Putamen (tissue), 1 donor: ENCODE measurements around the gene AK5.
"Not testable (repeated sequence)": the region's sequence is repeated elsewhere in the genome, so short reads cannot be mapped to it uniquely, and the experiment has no call there.

Experiments
- DNase-seq: peaks from one replicate; pipeline ENCODE4 v3.0.0-alpha.2; 2016; ENCODE audit warnings: low spot score

Gene AK5

DNA sequence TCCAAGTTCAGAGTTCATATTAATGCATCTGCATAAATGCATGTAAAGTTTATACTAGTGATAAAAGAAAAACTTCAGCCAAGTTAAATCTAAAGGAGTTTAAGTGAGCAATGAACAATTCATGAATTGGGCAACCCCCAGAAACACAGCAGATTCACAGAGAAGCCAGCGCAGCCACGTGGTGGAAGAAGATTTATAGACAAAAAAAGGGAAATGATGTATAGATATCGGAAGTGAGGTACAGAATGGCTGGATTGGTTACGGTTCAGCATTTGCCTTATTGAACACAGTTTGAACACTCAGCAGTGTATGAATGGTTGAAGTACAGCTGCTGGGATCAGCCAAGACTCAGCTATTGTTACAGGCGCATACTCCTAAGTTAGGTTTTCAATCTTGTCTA is 5.7 kb downstream of the AK5 start:
- DNase-seq = no peak

DNA sequence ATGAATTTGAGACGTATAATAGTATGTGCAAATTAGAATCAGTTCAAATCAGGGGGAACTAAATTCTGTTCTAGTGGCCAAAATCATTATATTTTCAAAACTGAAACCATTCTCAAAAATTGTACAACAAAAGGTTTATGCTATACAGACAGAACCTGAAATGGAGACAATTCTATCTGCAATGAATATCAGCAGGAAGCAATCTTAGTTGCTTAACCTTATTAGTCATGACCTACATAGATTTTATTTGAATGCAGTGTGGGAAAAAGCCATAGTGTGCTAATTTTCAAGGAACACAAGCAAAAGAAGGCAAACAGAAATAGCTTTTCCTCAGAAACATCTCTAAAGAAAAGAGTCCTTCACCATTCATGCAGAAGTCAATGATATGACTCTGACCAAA is 6.5 kb downstream of the AK5 start:
- no peak for DNase-seq

DNA sequence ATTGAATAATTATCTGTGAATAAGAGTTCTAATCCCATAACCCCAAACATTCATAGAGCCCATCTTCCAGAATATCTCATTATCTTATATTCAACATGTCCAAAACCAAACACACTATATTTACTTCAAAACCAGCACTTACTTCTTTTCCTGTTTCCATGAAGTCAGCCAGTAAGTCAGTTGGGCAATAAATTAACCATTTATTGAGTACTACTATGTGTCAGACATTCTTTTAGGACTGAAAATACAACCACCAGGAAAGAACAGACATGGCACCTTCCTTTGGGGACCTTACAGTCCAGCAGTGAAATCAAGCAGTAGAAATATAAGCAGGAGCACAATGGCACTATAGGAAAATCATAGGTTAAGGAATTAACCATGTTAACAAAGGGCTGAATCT is 8.8 kb downstream of the AK5 start:
- no peak for DNase-seq

DNA sequence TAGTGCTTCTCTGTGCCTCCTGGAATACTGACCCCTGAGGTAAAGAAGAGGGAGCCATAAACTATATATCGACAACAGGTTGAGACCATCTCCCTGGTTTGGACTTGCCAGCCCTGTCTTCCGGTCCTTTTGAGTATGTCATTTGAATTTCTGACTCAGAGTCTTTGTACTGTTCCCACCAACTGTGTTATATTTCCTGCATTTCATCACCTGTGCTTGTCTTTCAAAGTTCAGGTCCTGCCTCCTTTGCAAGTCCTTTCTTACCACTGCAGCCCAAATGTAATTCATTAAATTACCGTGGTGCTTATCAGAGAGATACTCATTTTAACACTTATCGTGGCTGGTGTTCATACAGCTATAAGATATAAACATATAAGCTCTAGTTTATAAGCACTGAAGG is 10.7 kb downstream of the AK5 start:
- no peak for DNase-seq

DNA sequence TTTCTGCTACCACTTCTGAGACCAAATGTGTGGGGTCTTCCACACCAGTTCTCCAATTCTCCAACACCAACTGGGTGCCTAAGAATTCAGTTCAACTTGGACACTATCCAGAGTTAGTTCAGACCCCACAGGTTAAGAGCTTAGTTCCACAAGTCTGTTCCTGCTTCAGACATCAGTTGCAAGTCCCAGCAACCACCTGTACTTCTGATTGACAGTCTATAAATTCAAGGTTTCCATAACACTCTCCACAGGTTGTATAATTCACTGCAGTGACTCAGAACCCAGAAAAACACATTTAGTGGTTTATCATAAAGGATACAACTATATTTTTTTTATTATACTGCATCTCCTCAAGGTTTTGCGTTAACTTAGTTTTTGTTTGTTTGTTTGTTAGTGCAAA is 18.7 kb downstream of the AK5 start:
- DNase-seq = no peak

DNA sequence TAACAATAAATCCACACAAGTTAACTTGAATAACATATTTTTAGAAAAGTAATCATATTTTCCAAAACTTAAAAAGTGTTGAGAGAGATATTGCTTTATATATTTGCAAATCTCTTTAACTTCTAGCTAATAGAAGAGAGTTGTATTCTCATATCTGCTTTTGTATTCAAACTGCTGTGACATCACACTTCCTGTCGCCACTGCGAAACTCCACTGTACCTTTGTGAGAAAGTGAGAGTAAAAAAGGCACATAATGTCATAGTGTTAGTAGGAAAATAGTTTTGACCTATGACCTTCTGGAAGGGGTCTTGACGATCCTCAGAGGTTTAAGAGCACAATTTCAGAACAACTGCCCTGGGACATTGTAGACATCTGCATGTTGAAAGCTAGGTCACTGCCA is 21.6 kb downstream of the AK5 start:
- no peak for DNase-seq

DNA sequence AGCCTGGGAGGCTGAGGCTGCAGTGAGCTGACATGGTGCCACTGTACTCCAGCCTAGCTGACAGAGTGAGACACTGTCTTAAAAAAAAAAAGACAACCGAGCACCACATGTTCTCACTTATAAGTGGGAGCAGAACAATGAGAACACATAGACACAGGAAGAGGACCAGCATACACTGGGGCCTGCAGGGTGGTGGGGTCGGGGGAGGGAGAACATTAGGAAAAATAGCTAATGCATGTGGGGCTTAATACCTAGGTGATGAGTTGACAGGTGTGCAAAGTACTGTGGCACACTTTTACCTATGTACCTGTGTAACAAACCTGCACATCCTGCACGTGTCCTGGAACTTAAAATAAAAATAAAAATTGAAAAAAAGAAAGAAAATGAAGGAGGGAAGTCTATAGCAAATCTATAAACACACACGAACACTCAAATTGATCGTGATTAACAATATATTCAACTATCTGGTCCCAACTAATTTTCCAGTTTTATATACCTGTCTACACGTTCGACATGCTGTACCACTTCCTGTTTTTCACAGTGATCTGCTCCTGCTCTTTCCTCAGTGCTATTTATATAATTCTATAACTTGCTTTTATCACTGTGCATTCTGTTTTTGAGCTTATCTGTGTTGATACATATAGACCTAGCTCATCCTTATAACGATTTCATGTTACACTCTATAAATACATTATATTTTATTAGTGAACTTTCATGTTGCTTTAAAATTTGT is 27.2 kb downstream of the AK5 start:
- no peak for DNase-seq

DNA sequence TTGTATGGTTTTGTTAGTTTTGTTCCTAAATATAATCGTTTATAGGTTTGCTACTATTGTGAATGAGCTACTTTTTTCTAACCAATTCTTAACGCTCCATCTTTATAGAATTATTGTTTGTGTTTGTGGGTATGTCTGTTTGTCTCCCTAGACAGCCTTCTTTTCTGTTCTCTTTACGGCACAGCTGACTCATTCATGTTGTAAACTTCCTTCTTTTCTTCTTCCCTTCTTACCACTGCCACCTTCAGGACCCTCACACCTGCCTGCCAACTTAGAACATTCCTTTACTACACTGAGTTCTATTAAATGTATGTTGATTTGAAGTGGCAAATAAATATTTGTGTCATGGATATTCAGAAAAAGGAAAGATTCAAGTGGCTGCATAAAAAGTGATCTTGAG is 29.1 kb downstream of the AK5 start:
- no peak for DNase-seq

DNA sequence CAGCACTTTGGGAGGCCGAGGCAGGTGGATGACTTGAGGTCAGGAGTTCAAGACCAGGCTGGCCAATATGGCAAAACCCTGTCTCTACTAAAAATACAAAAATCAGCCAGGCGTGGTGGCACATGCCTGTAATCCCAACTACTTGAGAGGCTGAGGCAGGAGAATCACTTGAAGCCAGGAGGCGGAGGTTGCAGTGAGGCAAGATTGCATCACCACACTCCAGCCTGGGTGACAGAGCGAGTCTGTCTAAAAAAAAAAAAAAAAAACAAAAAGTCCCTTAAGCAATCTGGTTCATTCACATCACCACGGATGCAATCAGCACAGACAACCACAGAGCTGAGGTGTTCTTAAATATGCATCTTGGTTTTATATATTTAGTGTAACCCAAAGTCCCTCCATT is 30.5 kb downstream of the AK5 start:
- DNase-seq = not testable (repeated sequence)

DNA sequence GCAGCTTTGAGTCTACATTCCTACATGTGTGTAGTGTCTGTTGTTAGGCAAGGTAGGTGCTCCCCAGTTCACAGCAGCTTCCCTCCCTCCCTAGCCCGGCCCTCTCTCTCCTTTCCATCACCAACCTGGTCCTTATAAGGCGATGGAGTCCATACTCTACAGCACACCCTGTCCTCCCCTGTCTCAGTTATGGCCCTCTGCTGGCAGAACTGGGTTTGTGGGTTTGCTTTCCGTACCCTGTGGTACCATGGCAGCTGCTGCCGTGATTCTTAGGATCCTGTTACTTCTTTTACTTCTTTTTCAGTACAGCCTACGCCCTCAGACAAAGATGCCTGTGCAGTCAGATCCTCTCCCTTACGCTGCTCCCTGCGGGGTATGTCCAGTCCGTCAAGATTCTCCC is 31.7 kb downstream of the AK5 start:
- DNase-seq = no peak

DNA sequence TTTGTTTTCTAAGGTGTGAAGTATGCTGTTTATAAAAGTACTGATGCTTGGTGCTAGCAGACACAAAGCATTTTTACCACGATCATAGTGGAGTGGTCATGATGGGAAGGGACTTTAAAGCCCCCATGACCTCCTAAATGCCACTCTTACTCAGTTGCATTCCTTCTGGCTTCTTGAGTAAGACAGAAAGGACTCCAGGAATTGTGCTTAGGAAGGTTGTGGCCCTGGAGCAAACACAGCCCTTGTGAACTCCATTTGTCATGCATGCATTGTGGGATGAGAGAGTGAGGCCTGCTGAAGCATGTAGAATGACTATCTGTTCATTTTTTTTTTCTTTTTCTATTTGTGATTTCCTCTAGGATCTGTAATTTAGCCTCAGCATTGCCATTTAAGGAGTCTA is 34.2 kb downstream of the AK5 start:
- DNase-seq = no peak

DNA sequence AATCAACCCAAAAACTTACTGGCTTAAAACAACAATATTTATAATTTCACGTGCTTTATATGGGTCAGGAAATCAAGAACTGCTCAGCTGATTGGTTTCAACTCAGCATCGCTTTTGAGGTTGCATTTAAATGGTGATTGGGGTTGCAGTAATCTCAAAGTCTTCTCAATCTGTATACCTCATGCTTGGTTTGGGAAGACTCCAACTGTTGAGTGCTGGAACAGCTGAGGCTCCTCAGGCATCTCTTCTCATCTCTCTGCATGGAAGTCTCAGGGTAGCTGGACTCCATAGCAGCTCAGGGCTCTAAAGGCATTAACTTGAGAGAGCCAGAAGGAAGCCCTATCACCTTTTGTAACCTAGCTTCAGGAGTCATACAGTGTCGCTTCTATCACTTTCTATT is 35.1 kb downstream of the AK5 start:
- DNase-seq = no peak

DNA sequence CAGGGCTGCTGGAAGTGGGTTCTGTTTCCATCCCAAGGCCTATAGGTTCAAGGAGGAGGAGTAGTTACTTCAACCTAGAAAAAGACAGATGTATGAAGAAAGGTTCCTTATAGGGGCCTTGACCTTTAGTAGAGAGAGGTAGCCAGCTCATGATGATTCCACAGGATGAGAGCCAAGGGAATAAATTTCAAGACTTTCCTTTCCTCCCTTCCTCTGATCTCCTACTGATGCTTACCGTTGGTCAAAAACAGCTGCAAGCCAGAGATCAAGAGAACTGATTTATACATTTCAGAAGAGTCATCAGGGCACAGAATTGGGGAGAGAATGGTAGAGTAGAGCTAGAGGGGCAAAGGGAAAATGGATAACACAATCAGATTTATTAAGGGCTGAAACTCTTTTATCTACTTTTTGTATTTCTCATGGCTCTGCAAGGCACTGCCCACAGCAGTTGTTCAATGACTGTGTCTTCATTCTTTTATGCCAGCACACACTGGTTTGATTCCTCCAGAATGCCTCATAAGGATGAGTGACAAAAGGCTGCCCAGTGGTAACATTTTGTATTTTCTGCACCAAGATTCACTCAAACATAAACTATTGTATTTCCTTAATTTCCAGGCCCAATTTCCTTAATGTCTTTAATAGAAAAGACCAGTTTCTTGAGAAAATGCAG is 37.4 kb downstream of the AK5 start:
- DNase-seq = no peak

DNA sequence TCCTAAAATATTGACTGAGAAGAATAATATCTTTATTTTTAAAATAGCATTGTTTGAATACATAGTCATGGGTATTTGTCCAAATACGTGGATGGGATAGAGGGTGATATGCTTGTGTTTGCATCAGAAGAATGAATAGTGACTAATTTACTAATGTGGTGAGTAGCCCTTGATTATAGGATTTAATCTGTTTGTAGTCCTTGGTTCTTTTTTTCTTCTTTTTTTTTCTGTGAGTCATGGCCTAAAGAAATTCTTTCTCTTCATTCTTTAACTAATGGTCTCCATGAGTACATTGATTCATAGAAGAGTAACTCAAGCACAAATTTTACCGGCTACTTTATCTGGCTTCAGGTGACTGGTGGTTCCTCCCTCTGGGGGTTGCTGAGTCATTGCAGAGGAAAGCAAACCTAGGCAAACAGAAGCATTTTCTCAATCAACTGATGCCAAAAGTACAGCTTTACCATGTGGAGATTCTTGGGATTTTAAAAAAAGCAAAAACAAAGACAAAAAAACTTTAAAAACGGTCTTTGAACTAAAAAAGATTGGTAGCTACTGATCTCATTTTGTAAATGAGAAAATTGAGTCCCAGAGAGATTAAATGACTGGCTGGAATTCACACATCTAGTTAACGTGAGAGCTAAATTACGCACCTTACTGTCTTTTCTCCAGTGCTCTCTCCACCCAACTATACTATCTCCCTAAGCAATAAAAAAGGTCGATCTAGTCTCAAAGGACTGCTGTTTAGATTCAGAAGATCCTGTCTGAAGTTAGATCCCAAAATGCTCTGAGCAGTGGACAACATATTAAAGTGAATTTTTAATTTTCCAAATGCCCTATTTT is 40.5 kb downstream of the AK5 start:
- no peak for DNase-seq

DNA sequence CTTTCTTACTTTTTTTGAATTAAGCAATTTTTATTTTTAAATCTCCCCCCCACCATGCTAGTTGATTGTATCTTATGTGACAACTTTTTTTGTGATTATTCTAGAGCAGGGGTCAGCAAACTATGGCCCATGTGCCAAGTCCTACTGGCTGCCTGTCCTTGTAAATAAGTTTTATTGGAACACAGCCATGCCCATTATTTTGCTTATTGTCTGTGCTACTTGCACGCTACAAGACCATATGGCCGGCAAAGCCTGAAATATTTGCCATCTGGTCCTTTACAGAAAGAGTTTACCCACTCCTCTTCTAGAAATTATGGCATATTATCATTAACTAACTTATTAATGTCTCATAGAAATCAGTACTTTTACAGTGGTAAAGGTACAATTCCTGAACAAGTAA is 51.7 kb downstream of the AK5 start:
- DNase-seq = no peak

DNA sequence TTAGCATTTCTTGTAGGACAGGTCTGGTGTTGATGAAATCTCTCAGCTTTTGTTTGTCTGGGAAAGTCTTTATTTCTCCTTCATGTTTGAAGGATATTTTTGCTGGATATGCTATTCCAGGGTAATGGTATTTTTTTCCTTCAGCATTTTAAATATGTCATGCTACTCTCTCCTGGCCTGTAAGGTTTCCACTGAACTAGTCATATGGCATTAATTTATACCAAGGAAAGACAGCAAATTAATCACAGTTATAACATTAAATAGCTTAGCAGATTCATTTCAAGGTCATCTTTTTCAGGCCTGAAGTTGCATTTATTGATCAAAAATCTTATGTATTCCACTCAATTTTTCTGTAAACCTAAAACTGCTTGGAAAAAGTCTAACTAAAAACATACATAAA is 54.9 kb downstream of the AK5 start:
- no peak for DNase-seq

DNA sequence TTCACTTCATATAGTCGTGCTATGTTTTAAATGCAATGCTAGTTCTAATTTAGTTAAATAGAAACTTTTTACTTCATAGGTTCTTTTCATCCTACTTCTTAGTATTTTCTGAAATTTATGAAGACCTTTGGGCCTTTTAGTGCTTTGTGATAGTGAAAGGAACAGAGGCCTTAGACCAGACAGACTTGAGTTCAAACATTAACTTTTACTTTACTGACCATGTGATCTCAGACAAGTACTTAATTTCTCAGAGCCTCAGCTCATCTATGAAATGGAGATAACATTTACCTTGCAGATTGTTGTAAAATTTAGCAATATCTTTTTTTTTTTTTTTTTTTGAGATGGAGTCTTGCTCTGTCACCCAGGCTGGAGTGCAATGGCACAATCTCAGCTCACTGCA is 57.5 kb downstream of the AK5 start:
- DNase-seq = no peak

DNA sequence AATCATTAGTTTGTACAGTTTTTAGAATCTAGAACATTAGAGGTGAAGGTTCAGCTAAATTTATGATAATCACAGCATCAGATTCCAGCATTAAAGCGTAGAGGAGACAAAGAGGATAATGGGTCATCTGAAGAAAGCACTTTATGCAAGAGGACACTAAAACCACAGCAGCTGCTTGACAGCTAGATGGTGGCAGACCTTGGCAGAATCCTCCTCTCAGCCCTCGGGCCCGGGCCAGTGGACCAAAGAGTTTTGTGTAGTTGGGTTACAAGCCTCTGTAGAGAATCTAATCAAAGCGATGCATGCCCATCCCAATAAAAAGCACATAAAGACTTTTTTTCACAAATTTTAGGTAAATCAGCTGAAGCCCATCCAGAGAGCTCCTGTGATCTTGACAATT is 59.4 kb downstream of the AK5 start:
- DNase-seq = no peak

DNA sequence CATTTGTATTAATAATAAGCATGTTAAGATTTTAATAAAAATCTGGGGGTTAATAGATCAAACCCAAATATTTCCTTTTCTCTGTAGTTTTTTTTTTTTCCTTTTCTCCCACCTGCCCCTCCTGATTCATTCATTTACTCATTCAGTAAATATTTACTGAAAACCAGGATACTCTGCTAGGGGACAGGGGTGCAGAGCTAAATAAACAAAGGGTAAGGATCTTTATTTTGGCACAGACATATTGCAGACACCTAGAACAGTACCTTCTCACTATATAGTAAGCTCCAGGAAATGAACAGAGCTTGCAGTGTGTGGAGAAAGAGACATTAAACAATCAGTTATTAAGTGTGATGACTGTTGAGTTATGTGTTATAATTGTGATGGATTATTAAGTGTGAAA is 60.9 kb downstream of the AK5 start:
- DNase-seq = no peak

DNA sequence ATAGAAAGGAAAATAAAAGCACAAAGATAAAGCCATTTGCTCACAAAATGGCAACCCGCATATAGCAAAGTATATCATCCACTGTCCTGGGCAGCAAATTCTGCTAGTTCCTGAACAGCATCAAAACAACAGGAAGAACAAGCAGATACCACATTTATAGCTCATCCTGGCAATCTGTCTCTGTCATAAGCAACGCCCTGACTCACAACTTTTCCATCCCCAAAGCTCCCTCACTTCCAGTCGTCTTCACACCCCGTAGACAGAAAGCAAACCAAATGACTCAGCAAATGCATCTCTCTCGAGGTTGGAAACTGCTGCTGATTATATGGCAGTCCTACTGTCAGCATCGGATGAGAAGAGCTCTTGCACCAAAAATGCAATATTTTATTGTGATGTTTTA is 65.8 kb downstream of the AK5 start:
- DNase-seq = no peak

DNA sequence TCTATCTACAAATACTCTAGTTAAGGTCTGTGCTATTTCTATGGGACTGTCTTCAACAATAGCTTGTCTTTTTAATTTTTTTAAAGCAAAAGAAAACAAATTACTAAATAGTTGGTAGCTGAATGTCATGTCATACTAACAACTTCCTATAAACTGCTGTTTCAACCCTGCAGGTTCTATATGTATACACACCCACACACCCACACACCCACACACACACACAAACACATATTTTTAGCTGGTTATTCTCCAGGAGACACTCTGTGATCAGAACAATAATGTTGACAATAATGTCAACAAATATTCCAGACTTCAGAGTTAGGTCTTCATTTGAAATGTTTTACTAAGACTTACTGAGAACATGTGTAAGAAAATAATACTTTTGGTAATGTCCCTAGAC is 66.7 kb downstream of the AK5 start:
- no peak for DNase-seq

DNA sequence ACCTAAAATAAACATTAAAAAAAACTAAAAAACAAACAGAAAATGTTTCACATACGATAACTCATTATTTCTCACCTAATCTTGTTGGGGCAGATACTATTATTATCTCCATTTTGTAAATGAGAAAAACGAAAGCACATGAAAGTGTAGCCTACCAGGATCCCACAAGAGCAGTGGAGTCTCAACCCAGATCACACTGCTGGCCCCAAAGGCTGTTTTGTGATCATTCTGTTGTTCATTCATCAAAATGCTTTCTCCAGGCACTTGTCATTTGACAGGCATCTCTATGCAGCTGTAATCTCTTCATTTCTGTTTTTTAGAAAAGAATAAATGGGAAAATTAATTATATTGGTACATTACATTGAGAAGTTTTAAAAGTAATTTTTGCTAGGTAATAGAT is 67.5 kb downstream of the AK5 start:
- DNase-seq = peak; percentile 44
